HepG2 (cell line): ENCODE results near the gene GRM4. TPM values are rescaled to one million over a fixed set of nuclear protein-coding genes. Genes with fewer than 3 reads are reported as not detected.

ENCODE experiments used
- ATAC-seq: fragments of 200-7000 bp; cut with Tn5 transposase; 3 replicates; pipeline ENCODE4 v1.9.1; 2020; ENCODE audit warnings: mild to moderate bottlenecking, moderate library complexity
- BruUV-seq: library from RNA; stranded (reverse); fragments of 400-500 nt; replicated peaks from 2 replicates; lab custom pipeline; 2021; lab: Mats Ljungman, UMichigan
- CTCF ChIA-PET: fragments of 300-600 bp; formaldehyde crosslinking; extraction: SDS; loops from one replicate; lab custom pipeline; 2021; ENCODE audit warnings: low total read pairs, inconsistent platforms, low intra/inter-chr PET ratio; lab: Yijun Ruan, JAX
- POLR2A ChIA-PET: fragments of 350-600 bp; sonication (Branson Sonifier 250); formaldehyde crosslinking; loops from one replicate; lab custom pipeline; 2020; ENCODE audit warnings: antibody characterized with exemption, inconsistent platforms; lab: Yijun Ruan, JAX
- DNase-seq: peaks from one replicate; pipeline ENCODE4 v3.0.0-alpha.2; 2015; ENCODE audit warnings: low spot score
- FAIRE-seq: peaks from 3 replicates; lab custom pipeline; 2011; peaks lifted over from hg19 to GRCh38; lab: Jason Lieb, UNC
- H2AFZ ChIP-seq: one replicate; pipeline ENCODE4 v1.6.1; 2011; ENCODE audit warnings: low read length, inconsistent platforms
- H3K27ac ChIP-seq: fragments of 300-600 bp; 3 replicates; pipeline ENCODE4 v1.8.0; 2011; ENCODE audit warnings: mixed run types, mild to moderate bottlenecking, mixed read lengths, low read length, inconsistent platforms; ENCODE audit not compliant: insufficient read depth; ENCODE audit errors: extremely low read length
- H3K27me3 ChIP-seq, 2 experiments: fragments of 200-600 bp in 1 of 2; 2 replicates in 1 of 2; 3 replicates in 1 of 2; pipeline versions ENCODE4 v1.6.0 to v1.8.0; 2011; ENCODE audit warnings: low read length in 2 of 2, mild to moderate bottlenecking in 2 of 2, moderate library complexity in 2 of 2, inconsistent platforms in 1 of 2; ENCODE audit not compliant: insufficient read depth in 2 of 2, control insufficient read depth in 1 of 2
- H3K36me3 ChIP-seq, 2 experiments: fragments of 200-600 bp in 1 of 2; replicated peaks in 1 of 2; 2 replicates in 1 of 2; 3 replicates in 1 of 2; pipeline versions ENCODE4 v1.5.1 to v1.8.0; 2011; ENCODE audit warnings: low read length in 2 of 2, inconsistent platforms in 1 of 2; ENCODE audit not compliant: insufficient read depth in 2 of 2, control insufficient read depth in 1 of 2
- H3K4me1 ChIP-seq: 2 replicates; pipeline ENCODE4 v1.5.1; 2012; ENCODE audit warnings: low read length, inconsistent platforms; ENCODE audit not compliant: insufficient read depth
- H3K4me2 ChIP-seq: 2 replicates; pipeline ENCODE4 v1.6.0; 2011; ENCODE audit warnings: low read depth, low read length, inconsistent platforms
- H3K4me3 ChIP-seq, 3 experiments: fragments of 200-600 bp in 1 of 3; sonication (generic), shearing (Covaris generic) in 1 of 3; replicated peaks in 1 of 3; 2 replicates each; pipeline ENCODE4 v1.5.1; 2011 to 2016; ENCODE audit warnings: low read length in 3 of 3, inconsistent platforms in 2 of 3, low read depth in 2 of 3, mild to moderate bottlenecking in 2 of 3, control low read depth in 1 of 3, mixed read lengths in 1 of 3; ENCODE audit not compliant: insufficient read depth in 1 of 3
- H3K79me2 ChIP-seq: one replicate; pipeline ENCODE4 v1.6.1; 2011; ENCODE audit warnings: low read length, inconsistent platforms; ENCODE audit not compliant: insufficient read depth
- H3K9ac ChIP-seq: 2 replicates; pipeline ENCODE4 v1.6.0; 2011; ENCODE audit warnings: mild to moderate bottlenecking, low read depth, low read length, inconsistent platforms; ENCODE audit not compliant: insufficient read depth
- H3K9me3 ChIP-seq: 2 replicates; pipeline ENCODE4 v1.5.1; 2012; ENCODE audit warnings: mild to moderate bottlenecking, low read length
- H4K20me1 ChIP-seq: 2 replicates; pipeline ENCODE4 v1.6.0; 2011; ENCODE audit warnings: inconsistent platforms, mild to moderate bottlenecking, low read length, moderate library complexity; ENCODE audit not compliant: insufficient read depth
- HNRNPK ChIP-seq: fragments of 200-400 bp; formaldehyde crosslinking; IDR thresholded peaks from 2 replicates; pipeline ENCODE4 v1.6.1; 2018; ENCODE audit warnings: low read length, low read depth, moderate library complexity, mild to moderate bottlenecking; ENCODE audit not compliant: poor library complexity, severe bottlenecking
- MAFF ChIP-seq: IDR thresholded peaks from 2 replicates; pipeline ENCODE4 v1.6.1; 2011; ENCODE audit warnings: low read depth, low read length, improper control_type of control experiment
- PCBP1 ChIP-seq: fragments of 200-400 bp; formaldehyde crosslinking; IDR thresholded peaks from 2 replicates; pipeline ENCODE4 v1.6.1; 2017; ENCODE audit warnings: mild to moderate bottlenecking, low read depth, low read length, borderline replicate concordance
- PCBP2 ChIP-seq: fragments of 200-400 bp; formaldehyde crosslinking; optimal IDR thresholded peaks from 2 replicates; pipeline ENCODE3; 2018; ENCODE audit warnings: low read length, low read depth; ENCODE audit not compliant: poor library complexity, severe bottlenecking
- PHB2 ChIP-seq: fragments of 450-650 bp; IDR thresholded peaks from 2 replicates; pipeline ENCODE4 v1.6.1; 2018; ENCODE audit not compliant: partially characterized antibody
- WGBS: methylation state at CpG from one replicate; pipeline ENCODE4 v1.1.6; 2017; ENCODE audit warnings: low lambda C conversion rate; 5-methylcytosine and 5-hydroxymethylcytosine counted together
- in situ Hi-C: cut with HindIII; loops from 2 replicates; pipeline ENCODE4 v1.10.0; 2017; ENCODE audit warnings: low pct_unique_long_range_greater_than_20kb; ENCODE audit not compliant: extremely low pct_ligation_motif_present
- intact Hi-C: fragments of 100-400 bp; cut with micrococcal nuclease; formaldehyde crosslinking; loops from one replicate; pipeline ENCODE4 v1.10.0; 2022; ENCODE audit not compliant: unreplicated experiment
- polyA plus RNA-seq, 8 experiments: library from polyadenylated mRNA; depleted of rRNA in 3 of 8; stranded (reverse) in 7 of 8; unstranded in 1 of 8; fragments of >200 nt; fragmentation: Illumina TruSeq in 4 of 8; extraction: Trizol in 4 of 8; gene quantifications; 2 replicates each; pipeline versions ENCODE4 v1.2.1 to v1.2.3, GENCODE V29; 2011 to 2016; ENCODE audit warnings: low read depth in 4 of 8, missing spikeins in 1 of 8, mixed read lengths in 1 of 8; ENCODE audit not compliant: insufficient read depth in 1 of 8
- total RNA-seq, 5 experiments: library from RNA; depleted of rRNA; stranded (reverse); fragments of >200 nt; fragmentation: Illumina TruSeq; extraction: Trizol; gene quantifications; 2 replicates each; pipeline ENCODE4 v1.2.3, GENCODE V29; 2016; ENCODE audit warnings: low read depth in 1 of 5
- TF ChIP-seq, protein P1 (sequence below): sonication (generic); formaldehyde crosslinking; IDR thresholded peaks from 2 replicates; pipeline ENCODE4 v1.4.0; 2020; ENCODE audit warnings: missing genetic modification reagents

Gene GRM4
- total and polyA plus RNA-seq, 2 of the 13 experiments (the other 11 are each of a cell fraction or from before 2014, with no cell fraction given), result not detected

- Histone ChIP-seq H3K9ac (no peak overlapping the region), H3K27me3 (peaks cover 2 to 15% of the 10 kb centered on the region in 2 experiments; a peak in 3 of 5 replicates)
- ATAC-seq (no peak), DNase-seq (no peak)
- CTCF ChIA-PET, result no interaction called here
- TF ChIP-seq PHB2 (no peak), MAFF (no peak), PCBP2 (peak; percentile 41), PCBP1 (0 out of 2 replicates have a peak, but pooled peaks have one; percentile 51), HNRNPK (peak; percentile 94)
- TF ChIP-seq, protein P1, sequence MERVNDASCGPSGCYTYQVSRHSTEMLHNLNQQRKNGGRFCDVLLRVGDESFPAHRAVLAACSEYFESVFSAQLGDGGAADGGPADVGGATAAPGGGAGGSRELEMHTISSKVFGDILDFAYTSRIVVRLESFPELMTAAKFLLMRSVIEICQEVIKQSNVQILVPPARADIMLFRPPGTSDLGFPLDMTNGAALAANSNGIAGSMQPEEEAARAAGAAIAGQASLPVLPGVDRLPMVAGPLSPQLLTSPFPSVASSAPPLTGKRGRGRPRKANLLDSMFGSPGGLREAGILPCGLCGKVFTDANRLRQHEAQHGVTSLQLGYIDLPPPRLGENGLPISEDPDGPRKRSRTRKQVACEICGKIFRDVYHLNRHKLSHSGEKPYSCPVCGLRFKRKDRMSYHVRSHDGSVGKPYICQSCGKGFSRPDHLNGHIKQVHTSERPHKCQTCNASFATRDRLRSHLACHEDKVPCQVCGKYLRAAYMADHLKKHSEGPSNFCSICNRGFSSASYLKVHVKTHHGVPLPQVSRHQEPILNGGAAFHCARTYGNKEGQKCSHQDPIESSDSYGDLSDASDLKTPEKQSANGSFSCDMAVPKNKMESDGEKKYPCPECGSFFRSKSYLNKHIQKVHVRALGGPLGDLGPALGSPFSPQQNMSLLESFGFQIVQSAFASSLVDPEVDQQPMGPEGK (CRISPR knock-in tag), result no peak
- TF ChIP-seq, all 625 proteins: peak for 3
- Histone ChIP-seq H3K4me2 (no peak overlapping the region), H3K4me3 (no peak overlapping the region), H3K27ac (no peak overlapping the region), H3K36me3 (no peaks in the 10 kb centered on the region), H4K20me1 (no peaks in the 10 kb centered on the region), H3K9me3 (no peaks in the 10 kb centered on the region), H3K79me2 (no peaks in the 10 kb centered on the region), H2AFZ (no peak overlapping the region), H3K4me1 (no peaks in the 10 kb centered on the region)
- no peak for FAIRE-seq
- in situ Hi-C loops (no loop called here), intact Hi-C loops (no loop called here)
- WGBS, result 58% methylated on average over 8 of the region's 9 CpGs
- BruUV-seq, result no TSS peak
- POLR2A ChIA-PET, result no interaction called here
Observed at GRCh38 chr6:34172961-34173775, 27.3 kb upstream of the GRM4 start.
